HFFc6 (cell line): ENCODE measurements around the gene TUBB4B. TPM values are rescaled to one million over a fixed set of nuclear protein-coding genes. Genes with fewer than 3 reads are reported as not detected.

Experiments
- DNase-seq: peaks from one replicate; pipeline ENCODE4 v3.0.0-alpha.2; 2018
- H3K27ac Mint-ChIP-seq: 2 replicates; pipeline ENCODE4 v1.8.0; 2020; ENCODE audit warnings: mild to moderate bottlenecking, mixed read lengths
- H3K27me3 Mint-ChIP-seq: 2 replicates; pipeline ENCODE4 v1.8.0; 2021; ENCODE audit warnings: mild to moderate bottlenecking, moderate library complexity, mixed read lengths; ENCODE audit not compliant: insufficient read depth
- H3K36me3 Mint-ChIP-seq: 2 replicates; pipeline ENCODE4 v1.8.0; 2021; ENCODE audit warnings: low read depth, mixed read lengths
- H3K4me1 Mint-ChIP-seq: 2 replicates; pipeline ENCODE4 v1.8.0; 2020; ENCODE audit warnings: low read depth, mixed read lengths
- H3K4me3 Mint-ChIP-seq: 2 replicates; pipeline ENCODE4 v1.8.0; 2020; ENCODE audit warnings: mild to moderate bottlenecking, moderate library complexity, mixed read lengths
- H3K9me3 Mint-ChIP-seq: 2 replicates; pipeline ENCODE4 v1.8.0; 2020; ENCODE audit warnings: mild to moderate bottlenecking, mixed read lengths
- long read RNA-seq: library from polyadenylated mRNA; unstranded; transcript quantifications from one replicate; pipeline ENCODE4 v2.0.0, GENCODE V29; 2019
- total RNA-seq, 6 experiments: library from RNA; stranded (reverse); fragmentation: NEBNext Ultra II Directional; extraction: Animal tissue kit (Norgen Biotek cat#: 25700); gene quantifications; 2 replicates in 1 of 6; 3 replicates in 5 of 6; pipeline ENCODE4 v1.2.3, GENCODE V29; 2021
- TF ChIP-seq, protein P1 (sequence below): fragments of 200-600 bp; sonication (generic); IDR thresholded peaks from 2 replicates; pipeline ENCODE4 v1.5.0; 2021; ENCODE audit warnings: antibody characterized with exemption, mild to moderate bottlenecking

TUBB4B gene
- 100 to 1,000 TPM; 415 to 760 (median 681) TPM for total RNA-seq
- long read RNA-seq, transcript TUBB4B-201 (4 exons, 1,637 nt), result major isoform, 879 of 946 reads
- long read RNA-seq, partial matches to known transcripts, result 63 of 946 reads
- long read RNA-seq, other reads (novel, unspliced or antisense), result 4 of 946 reads

DNA sequence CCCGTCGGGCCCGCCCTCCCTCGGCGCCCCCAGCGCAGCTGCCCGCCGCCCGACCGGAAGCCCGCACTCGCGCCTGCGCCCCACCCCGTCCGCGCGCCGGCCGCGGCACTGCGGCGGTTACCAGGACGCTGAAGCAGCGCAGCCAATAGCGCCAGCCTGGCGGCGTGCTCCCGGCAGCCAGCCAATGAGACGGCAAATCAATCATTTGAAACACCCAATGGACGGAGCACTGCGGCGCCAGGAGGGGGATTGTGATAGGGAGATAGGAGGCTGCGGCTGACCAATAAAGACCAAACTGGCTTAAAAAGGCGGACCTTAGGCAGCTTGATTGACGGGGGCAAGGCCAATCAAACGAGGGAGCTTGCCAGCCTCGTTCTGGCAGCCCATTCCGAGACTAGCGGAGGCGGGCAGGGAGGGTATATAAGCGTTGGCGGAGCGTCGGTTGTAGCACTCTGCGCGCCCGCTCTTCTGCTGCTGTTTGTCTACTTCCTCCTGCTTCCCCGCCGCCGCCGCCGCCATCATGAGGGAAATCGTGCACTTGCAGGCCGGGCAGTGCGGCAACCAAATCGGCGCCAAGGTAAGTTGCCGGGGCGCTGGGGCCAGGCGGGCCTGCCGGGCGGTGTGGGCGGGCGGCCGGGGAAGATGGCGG, at the start of gene TUBB4B:
Gene TUBB4B, plus strand, starts transcription at position 447 of the 649 bp plus-strand sequence. Its CDS starts 74 bp downstream, at position 521.
- Mint-ChIP-seq H3K27ac (peak within 1 kb of the TSS; percentile 93), H3K36me3 (peaks cover 21% of the 10 kb centered on the region), H3K4me1 (peaks cover 31% of the 10 kb centered on the region), H3K27me3 (peaks cover 21% of the 10 kb centered on the region), H3K4me3 (peak within 1 kb of the TSS; percentile 94), H3K9me3 (peaks cover 11% of the 10 kb centered on the region)
- DNase-seq, result peak; percentile 100
- TF ChIP-seq, protein P1, sequence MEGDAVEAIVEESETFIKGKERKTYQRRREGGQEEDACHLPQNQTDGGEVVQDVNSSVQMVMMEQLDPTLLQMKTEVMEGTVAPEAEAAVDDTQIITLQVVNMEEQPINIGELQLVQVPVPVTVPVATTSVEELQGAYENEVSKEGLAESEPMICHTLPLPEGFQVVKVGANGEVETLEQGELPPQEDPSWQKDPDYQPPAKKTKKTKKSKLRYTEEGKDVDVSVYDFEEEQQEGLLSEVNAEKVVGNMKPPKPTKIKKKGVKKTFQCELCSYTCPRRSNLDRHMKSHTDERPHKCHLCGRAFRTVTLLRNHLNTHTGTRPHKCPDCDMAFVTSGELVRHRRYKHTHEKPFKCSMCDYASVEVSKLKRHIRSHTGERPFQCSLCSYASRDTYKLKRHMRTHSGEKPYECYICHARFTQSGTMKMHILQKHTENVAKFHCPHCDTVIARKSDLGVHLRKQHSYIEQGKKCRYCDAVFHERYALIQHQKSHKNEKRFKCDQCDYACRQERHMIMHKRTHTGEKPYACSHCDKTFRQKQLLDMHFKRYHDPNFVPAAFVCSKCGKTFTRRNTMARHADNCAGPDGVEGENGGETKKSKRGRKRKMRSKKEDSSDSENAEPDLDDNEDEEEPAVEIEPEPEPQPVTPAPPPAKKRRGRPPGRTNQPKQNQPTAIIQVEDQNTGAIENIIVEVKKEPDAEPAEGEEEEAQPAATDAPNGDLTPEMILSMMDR, result no peak

GRCh38 chr9:137191691-137192447, 49.2 kb upstream of the TUBB4B start:
- TF ChIP-seq, protein P1, result no peak
- H3K4me3 Mint-ChIP-seq, result no peak overlapping the region

GRCh38 chr9:137192448-137192780, 48.7 kb upstream of the TUBB4B start:
- no peak overlapping the region; the same call in 1 of the 2 replicates for H3K27ac Mint-ChIP-seq
- TF ChIP-seq, protein P1, result no peak
- no peaks in the 10 kb centered on the region for H3K9me3 Mint-ChIP-seq
- H3K4me1 Mint-ChIP-seq, result peaks cover 20% of the 10 kb centered on the region
- no peak for DNase-seq
- H3K27me3 Mint-ChIP-seq, result peaks cover 3% of the 10 kb centered on the region
- H3K36me3 Mint-ChIP-seq, result no peaks in the 10 kb centered on the region; the same call in none of the 2 replicates
- no peak overlapping the region for H3K4me3 Mint-ChIP-seq

More at GRCh38 chr9:137191691-137192447, 49.2 kb upstream of the TUBB4B start:
- DNase-seq, result no peak
- no peaks in the 10 kb centered on the region; the same call in none of the 2 replicates for H3K36me3 Mint-ChIP-seq
- no peak overlapping the region; the same call in 1 of the 2 replicates for H3K27ac Mint-ChIP-seq
- H3K27me3 Mint-ChIP-seq, result peaks cover 1% of the 10 kb centered on the region
- no peaks in the 10 kb centered on the region for H3K9me3 Mint-ChIP-seq
- peaks cover 26% of the 10 kb centered on the region for H3K4me1 Mint-ChIP-seq

- no peak for DNase-seq
- TF ChIP-seq, protein P1, result no peak
- Mint-ChIP-seq H3K36me3 (no peaks in the 10 kb centered on the region; the same call in none of the 2 replicates), H3K9me3 (no peaks in the 10 kb centered on the region), H3K27ac (no peak overlapping the region), H3K4me1 (peaks cover 16% of the 10 kb centered on the region), H3K27me3 (peaks cover 3% of the 10 kb centered on the region), H3K4me3 (no peak overlapping the region)
Observed at GRCh38 chr9:137192859-137193258, 48.2 kb upstream of the TUBB4B start.

- Mint-ChIP-seq H3K4me1 (peaks cover 23% of the 10 kb centered on the region), H3K4me3 (no peak overlapping the region)
Observed at GRCh38 chr9:137193771-137194170, 47.3 kb upstream of the TUBB4B start.

More at GRCh38 chr9:137193771-137194170, 47.3 kb upstream of the TUBB4B start:
- Mint-ChIP-seq H3K36me3 (no peaks in the 10 kb centered on the region; the same call in none of the 2 replicates), H3K27ac (no peak overlapping the region), H3K9me3 (no peaks in the 10 kb centered on the region), H3K27me3 (peaks cover 3% of the 10 kb centered on the region)
- DNase-seq, result no peak
- TF ChIP-seq, protein P1, result no peak
